Omental fat pad (tissue), 4 donors: ENCODE measurements around the gene ZNF444. TPM values are rescaled to one million over a fixed set of nuclear protein-coding genes. Genes with fewer than 3 reads are reported as not detected.
"Not testable (repeated sequence)": the region's sequence is repeated elsewhere in the genome, so short reads cannot be mapped to it uniquely, and the experiment has no call there.

Experiments
- ATAC-seq: fragments of 150-250 bp; one replicate; pipeline ENCODE4 v1.9.1; 2016; ENCODE audit warnings: mild to moderate bottlenecking, moderate library complexity; ENCODE audit not compliant: low FRiP score
- DNase-seq: peaks from one replicate; pipeline ENCODE4 v3.0.0-alpha.2; 2019; ENCODE audit warnings: low spot score
- CTCF ChIP-seq, 3 donors: fragments of 450-650 bp; IDR thresholded peaks; one replicate each; pipeline ENCODE4 v1.5.1; 2016 to 2017; ENCODE audit warnings: antibody characterized with exemption in 3 of 3, mild to moderate bottlenecking in 3 of 3, moderate library complexity in 2 of 3
- total RNA-seq, 4 donors: library from RNA; depleted of rRNA; stranded (reverse); fragments of >200 nt; gene quantifications; one replicate each; pipeline ENCODE4 v1.1.0, GENCODE V29; 2016

The ZNF444 gene
- total RNA-seq, 4 donors from 2014 or later: 10.4 to 14.2 (median 13.1) TPM

- no peak for TF ChIP-seq CTCF (IDR thresholded peaks at IDR 0.05)
- ATAC-seq (no peak), DNase-seq (no peak)
Observed at GRCh38 chr19:56176881-56177280, 35.8 kb downstream of the ZNF444 start.

GRCh38 chr19:56177564-56178243 is 36.6 kb downstream of the ZNF444 start:
- no peak for DNase-seq
- ATAC-seq: no peak
- no peak for TF ChIP-seq CTCF (IDR thresholded peaks at IDR 0.05)

- no peak for TF ChIP-seq CTCF (IDR thresholded peaks at IDR 0.05)
- no peak for ATAC-seq
- DNase-seq: no peak
Observed at GRCh38 chr19:56189785-56190184, 48.7 kb downstream of the ZNF444 start.

- ATAC-seq: no peak
- TF ChIP-seq CTCF (IDR thresholded peaks at IDR 0.05): no peak
- DNase-seq: no peak
Observed at GRCh38 chr19:56191115-56191514, 50.0 kb downstream of the ZNF444 start.

- no peak for TF ChIP-seq CTCF (IDR thresholded peaks at IDR 0.05)
- ATAC-seq: no peak
- DNase-seq: no peak
Observed at GRCh38 chr19:56191711-56192110, 50.6 kb downstream of the ZNF444 start.

GRCh38 chr19:56193981-56194640 is 53.0 kb downstream of the ZNF444 start:
- no peak for DNase-seq
- TF ChIP-seq CTCF (IDR thresholded peaks at IDR 0.05): no peak
- no peak for ATAC-seq

GRCh38 chr19:56197646-56198045 is 56.6 kb downstream of the ZNF444 start, which contains the start of gene ZSCAN5B:
Gene ZSCAN5B (minus strand): TSS chr19:56197783. CDS start chr19:56193052, 4,731 bp downstream.
- DNase-seq, ATAC-seq: not testable (repeated sequence)
